H9 (cell line): ENCODE measurements around the gene PALD1. TPM values are rescaled to one million over a fixed set of nuclear protein-coding genes. Genes with fewer than 3 reads are reported as not detected.

ENCODE experiments used
- DNase-seq: peaks from one replicate; pipeline ENCODE4 v3.0.0-alpha.2; 2017
- H2AFZ ChIP-seq: one replicate; pipeline ENCODE4 v1.6.1; 2013; ENCODE audit warnings: mild to moderate bottlenecking, low read length, control low read depth, moderate library complexity
- H2AK5ac ChIP-seq: 2 replicates; pipeline ENCODE4 v1.6.1; 2013; ENCODE audit warnings: low read length, control low read depth, mixed read lengths; ENCODE audit not compliant: insufficient read length
- H2BK120ac ChIP-seq: one replicate; pipeline ENCODE4 v1.6.1; 2013; ENCODE audit warnings: low read depth, mild to moderate bottlenecking, low read length, control low read depth, inconsistent platforms; ENCODE audit not compliant: poor library complexity, severe bottlenecking
- H2BK12ac ChIP-seq: 2 replicates; pipeline ENCODE4 v1.6.1; 2013; ENCODE audit warnings: low read length, control low read depth, mixed read lengths, low read depth; ENCODE audit not compliant: insufficient read length
- H2BK15ac ChIP-seq: 2 replicates; pipeline ENCODE4 v1.6.1; 2013; ENCODE audit warnings: low read depth, low read length, control low read depth
- H2BK20ac ChIP-seq: one replicate; pipeline ENCODE4 v1.6.1; 2013; ENCODE audit warnings: low read depth, mild to moderate bottlenecking, low read length, control low read depth, inconsistent platforms; ENCODE audit not compliant: poor library complexity, severe bottlenecking
- H2BK5ac ChIP-seq: 2 replicates; pipeline ENCODE4 v1.6.1; 2013; ENCODE audit warnings: low read length, control low read depth, mixed read lengths; ENCODE audit not compliant: insufficient read length
- H3K14ac ChIP-seq: 2 replicates; pipeline ENCODE4 v1.6.1; 2013; ENCODE audit warnings: low read length, control low read depth; ENCODE audit not compliant: insufficient read depth
- H3K18ac ChIP-seq: 2 replicates; pipeline ENCODE4 v1.6.1; 2013; ENCODE audit warnings: low read depth, mild to moderate bottlenecking, mixed read lengths, low read length, control low read depth; ENCODE audit not compliant: insufficient read length
- H3K23ac ChIP-seq: 2 replicates; pipeline ENCODE4 v1.6.1; 2013; ENCODE audit warnings: low read length, control low read depth, mixed read lengths, low read depth; ENCODE audit not compliant: insufficient read length
- H3K23me2 ChIP-seq: 2 replicates; pipeline ENCODE4 v1.6.1; 2013; ENCODE audit warnings: low read depth, mild to moderate bottlenecking, mixed read lengths, low read length, control low read depth; ENCODE audit not compliant: insufficient read length, poor library complexity, severe bottlenecking
- H3K27ac ChIP-seq: 2 replicates; pipeline ENCODE4 v1.5.1; 2013; ENCODE audit warnings: low read length, control low read depth, mixed read lengths, low read depth; ENCODE audit not compliant: insufficient read length
- H3K27me3 ChIP-seq: 2 replicates; pipeline ENCODE4 v1.6.1; 2013; ENCODE audit warnings: low read length, control low read depth, inconsistent platforms; ENCODE audit not compliant: insufficient read depth
- H3K4ac ChIP-seq: 2 replicates; pipeline ENCODE4 v1.6.1; 2013; ENCODE audit warnings: low read depth, mild to moderate bottlenecking, control low read depth, inconsistent platforms, low read length, moderate library complexity
- H3K4me1 ChIP-seq: 2 replicates; pipeline ENCODE4 v1.6.1; 2013; ENCODE audit warnings: low read length, control low read depth, inconsistent platforms; ENCODE audit not compliant: insufficient read depth
- H3K4me2 ChIP-seq: 2 replicates; pipeline ENCODE4 v1.6.1; 2013; ENCODE audit warnings: low read length, control low read depth, mixed read lengths; ENCODE audit not compliant: insufficient read length, insufficient read depth
- H3K56ac ChIP-seq: 2 replicates; pipeline ENCODE4 v1.6.1; 2013; ENCODE audit warnings: low read depth, mild to moderate bottlenecking, mixed read lengths, low read length, control low read depth; ENCODE audit not compliant: insufficient read length
- H3K79me1 ChIP-seq: 2 replicates; pipeline ENCODE4 v1.6.1; 2013; ENCODE audit warnings: low read depth, mild to moderate bottlenecking, moderate library complexity, low read length, control low read depth, inconsistent platforms; ENCODE audit not compliant: insufficient read depth, poor library complexity, severe bottlenecking
- H3K79me2 ChIP-seq: 2 replicates; pipeline ENCODE4 v1.6.1; 2013; ENCODE audit warnings: low read length, control low read depth, inconsistent platforms; ENCODE audit not compliant: insufficient read depth
- H3K9ac ChIP-seq: 2 replicates; pipeline ENCODE4 v1.6.1; 2013; ENCODE audit warnings: low read length, control low read depth, mixed read lengths; ENCODE audit not compliant: insufficient read length; ENCODE audit errors: extremely low read depth
- H3K9me3 ChIP-seq: one replicate; pipeline ENCODE4 v1.6.1; 2013; ENCODE audit warnings: low read depth, low read length, inconsistent platforms; ENCODE audit not compliant: control insufficient read depth
- H3T11ph ChIP-seq: one replicate; pipeline ENCODE4 v1.6.1; 2013; ENCODE audit warnings: mild to moderate bottlenecking, low read length, control low read depth, inconsistent platforms
- H4K20me1 ChIP-seq: one replicate; pipeline ENCODE4 v1.6.1; 2013; ENCODE audit not compliant: control insufficient read depth, insufficient read length, insufficient read depth
- H4K5ac ChIP-seq: 2 replicates; pipeline ENCODE4 v1.6.1; 2013; ENCODE audit warnings: low read depth, mild to moderate bottlenecking, mixed read lengths, low read length, control low read depth; ENCODE audit not compliant: insufficient read length
- H4K8ac ChIP-seq: replicated peaks from 2 replicates; pipeline ENCODE4 v1.6.1; 2013; ENCODE audit warnings: low read length, control low read depth, mixed read lengths, low read depth; ENCODE audit not compliant: insufficient read length
- H4K91ac ChIP-seq: 2 replicates; pipeline ENCODE4 v1.6.1; 2013; ENCODE audit warnings: low read depth, mild to moderate bottlenecking, moderate library complexity, mixed read lengths, low read length, control low read depth; ENCODE audit not compliant: insufficient read length
- H3K27ac Mint-ChIP-seq, 3 experiments: 2 replicates in 2 of 3; 3 replicates in 1 of 3; pipeline ENCODE4 v1.8.0; 2020 to 2021; ENCODE audit warnings: mixed read lengths in 3 of 3, mild to moderate bottlenecking in 1 of 3, moderate library complexity in 1 of 3
- H3K27me3 Mint-ChIP-seq: 2 replicates; pipeline ENCODE4 v1.8.0; 2021; ENCODE audit warnings: low read depth, mild to moderate bottlenecking, moderate library complexity, mixed read lengths
- H3K36me3 Mint-ChIP-seq, 3 experiments: 2 replicates in 2 of 3; 3 replicates in 1 of 3; pipeline ENCODE4 v1.8.0; 2020 to 2021; ENCODE audit warnings: low read depth in 3 of 3, mixed read lengths in 3 of 3; ENCODE audit not compliant: insufficient read depth in 1 of 3
- H3K4me1 Mint-ChIP-seq, 2 experiments: 2 replicates each; pipeline ENCODE4 v1.8.0; 2020; ENCODE audit warnings: mixed read lengths in 2 of 2
- H3K4me3 Mint-ChIP-seq, 2 experiments: 2 replicates in 1 of 2; 3 replicates in 1 of 2; pipeline ENCODE4 v1.8.0; 2020 to 2021; ENCODE audit warnings: mild to moderate bottlenecking in 2 of 2, mixed read lengths in 2 of 2, moderate library complexity in 1 of 2
- H3K9me3 Mint-ChIP-seq, 2 experiments: 2 replicates in 1 of 2; 3 replicates in 1 of 2; pipeline ENCODE4 v1.8.0; 2020; ENCODE audit warnings: mild to moderate bottlenecking in 2 of 2, mixed read lengths in 2 of 2, moderate library complexity in 1 of 2
- WGBS: extraction: QIAGEN DNeasy Blood & Tissue Kit; methylation state at CpG from one replicate; pipeline ENCODE4 v1.1.7; 2013; ENCODE audit warnings: missing lambda C conversion rate, low lambda C conversion rate, mixed read lengths; ENCODE audit not compliant: insufficient read length; ENCODE audit errors: extremely low coverage; 5-methylcytosine and 5-hydroxymethylcytosine counted together
- total RNA-seq: library from RNA; stranded (reverse); gene quantifications from 2 replicates; pipeline ENCODE4 v1.2.1, GENCODE V29; 2021
- TF ChIP-seq, protein P1 (sequence below): fragments of 200-600 bp; sonication (generic); conservative IDR thresholded peaks from 3 replicates; pipeline ENCODE4 v1.8.0; 2021; ENCODE audit warnings: antibody characterized with exemption, mild to moderate bottlenecking

The PALD1 gene
- total RNA-seq, 1 experiment from 2014 or later: 21.1 TPM

DNA sequence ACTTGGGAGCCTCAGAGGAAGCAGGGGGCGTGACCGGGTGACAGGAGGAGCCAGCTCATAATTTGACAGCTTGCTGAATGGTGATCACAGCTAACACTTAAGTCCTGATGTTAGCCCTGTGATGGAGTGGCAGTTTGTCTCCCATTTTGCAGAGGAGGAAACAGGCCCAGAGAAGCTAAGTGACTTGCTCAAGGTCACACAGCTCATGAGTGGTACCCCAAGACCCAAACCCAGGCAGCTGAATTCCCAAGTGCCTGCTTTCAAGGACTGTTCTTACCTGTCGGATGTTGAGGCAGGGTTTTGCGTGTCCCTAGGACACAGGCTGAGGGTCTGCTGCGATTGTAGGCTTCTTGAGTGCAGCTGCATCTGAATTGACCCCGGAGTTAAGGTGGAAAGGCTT, 51.7 kb downstream of the PALD1 start:
- no peaks in the 10 kb centered on the region for H3K27me3 Mint-ChIP-seq
- no CpG with 5 or more reads among the region's 6 CpGs for WGBS
- no peak overlapping the region for H3K27ac ChIP-seq

More for the DNA sequence above, 51.7 kb downstream of the PALD1 start:
- H3K9me3 ChIP-seq: no peaks in the 10 kb centered on the region
- H3K4me1 Mint-ChIP-seq: peaks cover 2 to 6% of the 10 kb centered on the region in 2 experiments; a peak in 2 of 4 replicates
- H3K23ac ChIP-seq: no peak overlapping the region
- no peak overlapping the region for H2AK5ac ChIP-seq
- H3K36me3 Mint-ChIP-seq: peaks cover 0 to 11% (median 5%) of the 10 kb centered on the region in 3 experiments; a peak in 5 of 7 replicates
- no peak overlapping the region for H3K27ac Mint-ChIP-seq
- no peak overlapping the region for H2BK12ac ChIP-seq
- no peaks in the 10 kb centered on the region for H3K23me2 ChIP-seq
- H3K4ac ChIP-seq: no peak overlapping the region
- H3K9ac ChIP-seq: no peak overlapping the region
- H3K27me3 ChIP-seq: no peaks in the 10 kb centered on the region
- TF ChIP-seq, protein P1, sequence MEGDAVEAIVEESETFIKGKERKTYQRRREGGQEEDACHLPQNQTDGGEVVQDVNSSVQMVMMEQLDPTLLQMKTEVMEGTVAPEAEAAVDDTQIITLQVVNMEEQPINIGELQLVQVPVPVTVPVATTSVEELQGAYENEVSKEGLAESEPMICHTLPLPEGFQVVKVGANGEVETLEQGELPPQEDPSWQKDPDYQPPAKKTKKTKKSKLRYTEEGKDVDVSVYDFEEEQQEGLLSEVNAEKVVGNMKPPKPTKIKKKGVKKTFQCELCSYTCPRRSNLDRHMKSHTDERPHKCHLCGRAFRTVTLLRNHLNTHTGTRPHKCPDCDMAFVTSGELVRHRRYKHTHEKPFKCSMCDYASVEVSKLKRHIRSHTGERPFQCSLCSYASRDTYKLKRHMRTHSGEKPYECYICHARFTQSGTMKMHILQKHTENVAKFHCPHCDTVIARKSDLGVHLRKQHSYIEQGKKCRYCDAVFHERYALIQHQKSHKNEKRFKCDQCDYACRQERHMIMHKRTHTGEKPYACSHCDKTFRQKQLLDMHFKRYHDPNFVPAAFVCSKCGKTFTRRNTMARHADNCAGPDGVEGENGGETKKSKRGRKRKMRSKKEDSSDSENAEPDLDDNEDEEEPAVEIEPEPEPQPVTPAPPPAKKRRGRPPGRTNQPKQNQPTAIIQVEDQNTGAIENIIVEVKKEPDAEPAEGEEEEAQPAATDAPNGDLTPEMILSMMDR: no peak
- H2AFZ ChIP-seq: no peak overlapping the region
- no peak overlapping the region for H3K4me2 ChIP-seq
- H3T11ph ChIP-seq: no peak overlapping the region
- H2BK20ac ChIP-seq: no peak overlapping the region
- H2BK120ac ChIP-seq: no peak overlapping the region
- no peaks in the 10 kb centered on the region for H3K4me1 ChIP-seq
- no peak overlapping the region for H2BK15ac ChIP-seq
- H3K4me3 Mint-ChIP-seq: no peak overlapping the region
- no peaks in the 10 kb centered on the region for H3K79me2 ChIP-seq
- H3K18ac ChIP-seq: no peak overlapping the region
- H3K56ac ChIP-seq: no peak overlapping the region
- no peaks in the 10 kb centered on the region for H3K9me3 Mint-ChIP-seq
- no peak overlapping the region for H4K5ac ChIP-seq
- H2BK5ac ChIP-seq: no peak overlapping the region
- no peak for DNase-seq
- H4K20me1 ChIP-seq: no peaks in the 10 kb centered on the region
- H3K14ac ChIP-seq: no peak overlapping the region
- no peak overlapping the region for H4K8ac ChIP-seq
- H3K79me1 ChIP-seq: no peaks in the 10 kb centered on the region
- H4K91ac ChIP-seq: no peak overlapping the region
